H1 (cell line): ENCODE results near the gene GAS2. TPM values are rescaled to one million over a fixed set of nuclear protein-coding genes. Genes with fewer than 3 reads are reported as not detected.

ENCODE experiments used
- BACH1 ChIP-seq: IDR thresholded peaks from 2 replicates; pipeline ENCODE4 v1.6.1; 2012; ENCODE audit warnings: low read length, improper control_type of control experiment
- GTF2F1 ChIP-seq: IDR thresholded peaks from 2 replicates; pipeline ENCODE4 v1.6.1; 2012; ENCODE audit warnings: low read depth, low read length, improper control_type of control experiment, borderline replicate concordance
- RNF2 ChIP-seq: fragments of 200-900, 300-1000 bp; sonication (generic); IDR thresholded peaks from 2 replicates; pipeline ENCODE4 v1.7.1; 2016; ENCODE audit warnings: borderline replicate concordance, low read depth, mild to moderate bottlenecking, antibody characterized with exemption, low read length; ENCODE audit not compliant: poor library complexity, severe bottlenecking; ENCODE audit errors: missing control alignments
- SRF ChIP-seq: IDR thresholded peaks from 2 replicates; pipeline ENCODE4 v1.6.1; 2011; ENCODE audit warnings: mild to moderate bottlenecking, low read depth, low read length, moderate library complexity
- TBP ChIP-seq: IDR thresholded peaks from 2 replicates; pipeline ENCODE4 v1.6.1; 2011; ENCODE audit warnings: low read depth, low read length, improper control_type of control experiment
- polyA plus RNA-seq, 7 experiments: library from polyadenylated mRNA; depleted of rRNA in 3 of 7; stranded (reverse) in 5 of 7; unstranded in 2 of 7; fragments of >200 nt in 5 of 7; fragments of 200-250 nt in 2 of 7; gene quantifications; 1 replicate in 5 of 7; 2 replicates in 1 of 7; 4 replicates in 1 of 7; pipeline versions ENCODE4 v1.2.1 to v1.2.3, GENCODE V29; 2011 to 2013; ENCODE audit warnings: missing spikeins in 2 of 7, mixed read lengths in 2 of 7
- total RNA-seq: library from RNA; stranded (reverse); fragmentation: NEBNext Ultra II Directional; extraction: Animal tissue kit (Norgen Biotek cat#: 25700); gene quantifications from 2 replicates; pipeline ENCODE4 v1.2.1, GENCODE V29; 2021
- TF ChIP-seq, protein P1 (sequence below): IDR thresholded peaks from 2 replicates; pipeline ENCODE4 v1.6.1; 2012; ENCODE audit warnings: inconsistent platforms
- TF ChIP-seq, protein P2 (sequence below), 3 experiments: IDR thresholded peaks; 1 replicate in 2 of 3; 2 replicates in 1 of 3; pipeline versions ENCODE4 v1.5.1 to v1.6.1; 2011; ENCODE audit warnings: low read length in 3 of 3, mild to moderate bottlenecking in 3 of 3, inconsistent platforms in 2 of 3, low read depth in 1 of 3, moderate library complexity in 1 of 3; ENCODE audit not compliant: insufficient read depth in 1 of 3; ENCODE audit errors: control extremely low read depth in 1 of 3

GAS2 gene
- total and polyA plus RNA-seq, 2 of the 8 experiments (the other 6 are each of a cell fraction or from before 2014, with no cell fraction given): 0.70 to 1.7 TPM

GRCh38 chr11:22763166-22763565, 96.8 kb downstream of the GAS2 start (continued):
- TF ChIP-seq, protein P1, sequence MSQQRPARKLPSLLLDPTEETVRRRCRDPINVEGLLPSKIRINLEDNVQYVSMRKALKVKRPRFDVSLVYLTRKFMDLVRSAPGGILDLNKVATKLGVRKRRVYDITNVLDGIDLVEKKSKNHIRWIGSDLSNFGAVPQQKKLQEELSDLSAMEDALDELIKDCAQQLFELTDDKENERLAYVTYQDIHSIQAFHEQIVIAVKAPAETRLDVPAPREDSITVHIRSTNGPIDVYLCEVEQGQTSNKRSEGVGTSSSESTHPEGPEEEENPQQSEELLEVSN: no peak
- TF ChIP-seq SRF (no peak), TBP (no peak), BACH1 (no peak), GTF2F1 (no peak), RNF2 (no peak)
- TF ChIP-seq, protein P2, sequence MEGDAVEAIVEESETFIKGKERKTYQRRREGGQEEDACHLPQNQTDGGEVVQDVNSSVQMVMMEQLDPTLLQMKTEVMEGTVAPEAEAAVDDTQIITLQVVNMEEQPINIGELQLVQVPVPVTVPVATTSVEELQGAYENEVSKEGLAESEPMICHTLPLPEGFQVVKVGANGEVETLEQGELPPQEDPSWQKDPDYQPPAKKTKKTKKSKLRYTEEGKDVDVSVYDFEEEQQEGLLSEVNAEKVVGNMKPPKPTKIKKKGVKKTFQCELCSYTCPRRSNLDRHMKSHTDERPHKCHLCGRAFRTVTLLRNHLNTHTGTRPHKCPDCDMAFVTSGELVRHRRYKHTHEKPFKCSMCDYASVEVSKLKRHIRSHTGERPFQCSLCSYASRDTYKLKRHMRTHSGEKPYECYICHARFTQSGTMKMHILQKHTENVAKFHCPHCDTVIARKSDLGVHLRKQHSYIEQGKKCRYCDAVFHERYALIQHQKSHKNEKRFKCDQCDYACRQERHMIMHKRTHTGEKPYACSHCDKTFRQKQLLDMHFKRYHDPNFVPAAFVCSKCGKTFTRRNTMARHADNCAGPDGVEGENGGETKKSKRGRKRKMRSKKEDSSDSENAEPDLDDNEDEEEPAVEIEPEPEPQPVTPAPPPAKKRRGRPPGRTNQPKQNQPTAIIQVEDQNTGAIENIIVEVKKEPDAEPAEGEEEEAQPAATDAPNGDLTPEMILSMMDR (IDR thresholded peaks at IDR 0.05; ENCODE audit: control extremely low read depth in 1 of 3, insufficient read depth in 1 of 3, low read depth in 1 of 3, low read length in 3 of 3): no peak
- TF ChIP-seq, all 59 proteins: peak for 0
